GM18505 (cell line): ENCODE data around the gene MYO9B.
"Not testable (repeated sequence)": the region's sequence is repeated elsewhere in the genome, so short reads cannot be mapped to it uniquely, and the experiment has no call there.

ENCODE experiments used
- ATAC-seq: cut with Tn5 transposase; IDR thresholded peaks from one replicate; pipeline ENCODE4 v1.9.1; 2021; ENCODE audit not compliant: unreplicated experiment
- POLR2A ChIP-seq: IDR thresholded peaks from 4 replicates; pipeline ENCODE4 v1.6.1; 2011; ENCODE audit warnings: borderline replicate concordance; ENCODE audit not compliant: insufficient read depth, insufficient read length; ENCODE audit errors: extremely low read depth

Gene MYO9B

GRCh38 chr19:17105556-17105955 lies 30.0 kb downstream of the MYO9B start:
- ATAC-seq: no peak
- no peak for TF ChIP-seq POLR2A

DNA sequence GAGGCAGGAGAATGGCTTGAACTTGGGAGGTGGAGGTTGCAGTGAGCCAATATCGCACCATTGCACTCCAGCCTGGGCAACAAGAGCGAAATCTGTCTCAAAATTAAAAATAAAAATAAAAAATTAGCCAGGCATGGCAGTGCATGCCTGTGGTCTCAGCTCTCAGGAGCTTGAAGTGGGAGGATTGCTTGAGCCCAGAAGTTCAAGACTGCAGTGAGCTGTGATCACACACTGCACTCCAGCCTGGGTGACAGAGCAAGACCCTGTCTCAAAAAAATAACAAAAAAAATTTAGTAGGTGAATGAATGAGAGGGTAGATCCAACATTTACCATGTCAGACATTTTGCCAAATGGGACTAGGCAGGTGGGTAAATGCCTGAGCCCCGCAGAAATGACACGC lies 31.4 kb downstream of the MYO9B start:
- not testable (repeated sequence) for ATAC-seq

DNA sequence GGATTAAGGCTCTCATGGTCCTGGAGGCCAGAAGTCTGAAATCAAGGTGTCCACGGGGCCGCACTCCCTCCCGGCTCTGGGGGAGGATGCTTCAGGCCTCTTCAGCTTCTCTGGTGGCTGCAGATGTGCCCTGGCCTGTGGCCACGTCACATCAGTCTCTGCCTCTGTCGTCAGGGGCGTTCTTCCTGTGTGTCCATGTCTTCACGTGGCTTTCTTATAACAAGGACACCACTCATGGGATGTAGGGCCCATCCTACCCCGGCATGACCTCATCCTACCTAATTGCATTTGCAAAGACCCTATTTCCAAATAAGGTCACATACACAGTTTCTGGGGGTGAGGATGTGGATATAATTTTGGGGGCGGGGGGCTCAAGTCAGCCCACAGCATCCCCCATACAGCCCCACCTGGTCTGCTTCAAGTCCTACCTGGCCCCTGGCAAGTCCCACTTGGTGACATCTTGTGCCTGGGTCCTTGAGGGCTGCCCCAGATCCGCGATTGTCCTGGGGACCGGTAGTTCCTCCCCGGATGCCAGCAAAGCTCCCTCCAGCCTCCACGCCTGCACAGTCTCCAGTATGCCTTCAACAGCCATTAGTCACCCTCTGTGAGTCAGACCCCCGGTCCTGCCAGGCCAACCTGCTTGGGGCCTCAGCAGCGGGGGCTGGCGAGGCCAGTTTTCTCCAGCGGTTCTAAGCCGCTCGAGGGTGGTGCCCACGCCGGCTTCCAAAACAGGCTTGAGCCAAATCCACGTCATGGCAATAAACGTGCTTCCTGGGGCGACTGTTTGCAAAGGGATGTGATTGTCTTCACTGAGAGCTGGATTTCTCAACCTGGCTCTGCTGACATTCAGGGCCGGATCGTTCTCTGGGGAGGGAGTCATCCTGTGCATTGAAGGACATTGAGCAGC lies 32.2 kb downstream of the MYO9B start:
- TF ChIP-seq POLR2A: no peak
- no peak for ATAC-seq

DNA sequence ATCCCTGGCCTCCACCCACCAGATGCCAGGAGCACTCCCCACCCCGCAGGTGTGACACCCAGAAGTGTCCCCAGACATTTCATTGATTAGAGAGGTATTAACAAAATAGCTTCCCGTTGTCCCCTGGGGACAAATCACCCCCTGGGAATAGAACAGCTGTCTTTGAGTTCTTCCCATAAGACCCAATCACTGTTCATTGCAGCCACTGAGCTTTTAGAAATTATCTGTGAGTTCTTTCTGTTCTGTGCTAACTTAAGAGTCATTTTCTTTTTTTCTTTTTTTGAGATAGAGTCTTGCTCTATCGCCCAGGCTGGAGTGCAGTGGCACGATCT lies 32.8 kb downstream of the MYO9B start:
- no peak for ATAC-seq
- TF ChIP-seq POLR2A: no peak

DNA sequence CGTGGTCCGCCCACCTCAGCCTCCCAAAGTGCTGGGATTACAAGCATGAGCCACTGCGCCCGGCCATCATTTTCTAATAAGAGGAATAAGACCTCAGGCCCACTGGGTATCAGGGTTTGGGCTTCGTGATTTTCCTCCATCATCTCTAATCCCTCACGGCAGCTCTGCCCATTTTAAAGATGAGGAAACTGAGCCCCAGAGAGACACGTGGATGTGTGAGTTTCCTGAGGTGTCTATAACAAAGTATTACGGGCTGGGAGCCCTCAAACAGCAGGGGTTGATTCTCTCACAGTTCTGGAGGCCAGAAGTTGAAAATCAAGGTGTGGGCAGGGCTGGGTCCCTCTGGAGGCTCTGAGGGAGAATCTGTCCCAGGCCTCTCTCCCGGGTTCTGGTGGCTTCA lies 33.7 kb downstream of the MYO9B start:
- ATAC-seq: no peak
- TF ChIP-seq POLR2A: no peak

GRCh38 chr19:17109962-17110598 lies 34.5 kb downstream of the MYO9B start:
- no peak for TF ChIP-seq POLR2A
- no peak for ATAC-seq

DNA sequence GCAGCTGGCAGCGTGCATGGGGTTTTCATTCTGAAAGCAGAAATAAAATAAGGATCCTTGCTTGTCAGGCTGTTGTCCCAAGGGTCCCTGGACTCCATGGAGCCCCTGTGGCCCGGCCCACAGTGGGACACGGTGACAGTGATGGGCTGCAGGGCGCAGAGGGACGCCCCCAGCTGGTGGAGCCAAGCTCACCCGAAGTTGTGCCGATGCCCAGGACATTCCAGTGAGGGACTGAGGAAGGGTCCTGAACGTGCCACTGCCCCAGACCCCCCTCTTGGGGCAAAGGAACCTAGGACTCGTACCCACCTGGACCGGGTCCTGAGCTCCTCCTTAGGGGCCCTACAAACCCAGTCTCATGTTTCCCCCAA lies 35.0 kb downstream of the MYO9B start:
- TF ChIP-seq POLR2A: no peak
- no peak for ATAC-seq

DNA sequence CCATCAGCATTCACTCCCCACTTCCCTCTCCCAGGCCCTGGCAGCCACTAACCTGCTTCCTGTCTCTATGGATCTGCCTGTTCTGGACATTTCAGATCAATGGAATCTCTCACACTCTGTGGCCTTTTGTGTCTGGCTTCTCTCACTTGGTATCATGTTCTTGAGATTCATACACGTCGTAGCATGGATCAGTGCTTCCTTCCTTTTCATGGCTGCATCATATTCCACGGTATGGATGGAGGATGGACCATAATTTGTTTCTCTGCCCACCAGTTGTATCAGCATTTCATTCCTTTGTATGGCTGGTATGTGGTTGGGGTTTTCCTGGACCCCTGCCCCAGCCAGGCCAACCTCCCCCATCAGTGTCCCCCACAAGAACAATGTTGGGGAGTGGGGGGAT lies 36.2 kb downstream of the MYO9B start:
- ATAC-seq: no peak
- no peak for TF ChIP-seq POLR2A

GRCh38 chr19:17112271-17112670 lies 36.7 kb downstream of the MYO9B start:
- TF ChIP-seq POLR2A: no peak
- no peak for ATAC-seq

DNA sequence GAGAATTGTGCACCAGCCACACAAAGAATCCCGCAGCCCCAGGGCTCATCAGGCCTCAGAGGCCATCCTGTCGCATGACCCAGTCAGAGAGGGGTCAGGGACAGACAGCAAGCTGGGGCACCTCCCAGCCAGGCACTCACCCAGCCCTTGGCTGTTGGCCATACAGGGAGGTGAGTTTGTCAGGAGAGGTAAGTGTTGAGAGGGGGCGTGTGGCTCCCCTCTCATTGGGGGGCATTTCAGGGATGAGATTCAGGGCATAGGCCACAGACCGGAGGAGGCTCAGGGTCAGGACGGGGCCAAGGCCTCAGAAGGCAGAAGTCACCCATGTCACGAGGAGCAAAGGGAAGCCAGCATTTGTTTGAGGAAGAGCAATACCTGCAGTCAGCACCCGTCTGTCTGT lies 37.1 kb downstream of the MYO9B start:
- no peak for ATAC-seq
- TF ChIP-seq POLR2A: no peak

DNA sequence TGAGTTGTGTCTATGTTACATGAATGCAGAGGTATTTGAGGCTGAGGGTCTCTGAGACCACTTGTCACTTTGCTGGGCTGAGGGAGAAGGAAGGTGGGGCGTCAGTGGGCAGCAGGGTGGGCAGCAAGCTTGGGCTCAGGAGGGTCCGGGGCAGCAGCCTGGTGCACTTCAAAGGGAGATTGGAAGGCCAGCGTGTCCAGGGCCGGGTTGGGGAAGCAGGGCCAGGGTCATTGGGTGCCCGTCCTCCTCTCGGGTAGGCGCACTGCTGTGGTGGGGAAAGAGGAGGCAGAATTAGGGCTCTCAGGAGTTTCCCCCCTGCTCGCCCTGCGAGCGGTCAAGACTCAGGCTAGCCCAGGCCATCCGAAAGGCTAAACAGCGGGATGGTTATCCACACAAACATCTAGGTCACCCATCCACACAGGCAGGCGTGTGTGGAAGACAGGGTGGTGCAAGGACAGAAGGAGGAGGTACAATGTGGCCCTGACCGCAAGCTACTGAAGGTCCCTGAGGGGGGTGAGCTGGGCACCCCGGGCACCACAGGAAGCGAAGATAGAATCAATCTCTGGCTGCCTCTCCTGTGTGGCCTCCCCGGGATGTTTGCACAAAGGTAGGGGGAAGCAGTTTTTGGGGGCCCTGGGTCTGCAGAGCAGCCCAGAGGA lies 37.7 kb downstream of the MYO9B start:
- TF ChIP-seq POLR2A: no peak
- no peak for ATAC-seq

GRCh38 chr19:17114414-17114831 lies 38.8 kb downstream of the MYO9B start:
- no peak for ATAC-seq
- TF ChIP-seq POLR2A: no peak

- no peak for TF ChIP-seq POLR2A
- no peak for ATAC-seq
Observed at GRCh38 chr19:17116996-17117702, 41.6 kb downstream of the MYO9B start.

GRCh38 chr19:17118957-17119356 lies 43.4 kb downstream of the MYO9B start:
- no peak for TF ChIP-seq POLR2A
- ATAC-seq: no peak

- TF ChIP-seq POLR2A: peak; percentile 8
- ATAC-seq: no peak
Observed at GRCh38 chr19:17121736-17122293, 46.2 kb downstream of the MYO9B start.
